G401 (cell line): ENCODE data around the gene ATP1A2. TPM values are rescaled to one million over a fixed set of nuclear protein-coding genes. Genes with fewer than 3 reads are reported as not detected.
"Not testable (repeated sequence)": the region's sequence is repeated elsewhere in the genome, so short reads cannot be mapped to it uniquely, and the experiment has no call there.

Source experiments
- DNase-seq: peaks from one replicate; pipeline ENCODE4 v3.0.0-alpha.2; 2015; ENCODE audit warnings: low spot score
- in situ Hi-C: cut with HindIII; loops from 2 replicates; pipeline ENCODE4 v1.10.0; 2016; ENCODE audit warnings: low sequenced_read_pairs, mixed read lengths
- total RNA-seq: library from RNA; depleted of rRNA; stranded (reverse); fragments of >200 nt; shearing (Covaris generic); gene quantifications from 2 replicates; pipeline ENCODE4 v1.2.3, GENCODE V29; 2014

Gene ATP1A2
- total RNA-seq, 1 experiment from 2014 or later, result not detected

- in situ Hi-C loops, result no loop called here
- DNase-seq, result peak; percentile 51
Observed at GRCh38 chr1:160097911-160098851, 17.4 kb upstream of the ATP1A2 start, which contains the start of gene IGSF8. TSS of gene IGSF8 (minus strand) at chr1:160098619. CDS start at chr1:160098472, 147 bp downstream.

GRCh38 chr1:160098852-160099561 is 16.6 kb upstream of the ATP1A2 start:
- in situ Hi-C loops, result no loop called here
- peak; percentile 99 for DNase-seq

- in situ Hi-C loops, result no loop called here
- no peak for DNase-seq
Observed at GRCh38 chr1:160099716-160100375, 15.7 kb upstream of the ATP1A2 start.

- DNase-seq, result peak; percentile 94
- in situ Hi-C loops, result no loop called here
Observed at GRCh38 chr1:160101037-160101716, 14.4 kb upstream of the ATP1A2 start.

- DNase-seq, result peak; percentile 48
- in situ Hi-C loops, result no loop called here
Observed at GRCh38 chr1:160101717-160102522, 13.6 kb upstream of the ATP1A2 start.

GRCh38 chr1:160103658-160104408 is 11.7 kb upstream of the ATP1A2 start:
- in situ Hi-C loops, result no loop called here
- peak; percentile 84 for DNase-seq

- DNase-seq, result no peak
- in situ Hi-C loops, result no loop called here
Observed at GRCh38 chr1:160104486-160104885, 11.1 kb upstream of the ATP1A2 start.

- no peak for DNase-seq
- in situ Hi-C loops, result no loop called here
Observed at GRCh38 chr1:160105155-160105554, 10.4 kb upstream of the ATP1A2 start.

- DNase-seq, result no peak
- in situ Hi-C loops, result no loop called here
Observed at GRCh38 chr1:160107512-160107911, 8.0 kb upstream of the ATP1A2 start.

GRCh38 chr1:160108888-160109662 is 6.5 kb upstream of the ATP1A2 start:
- in situ Hi-C loops, result no loop called here
- peak; percentile 39 for DNase-seq

GRCh38 chr1:160109686-160110085 is 5.9 kb upstream of the ATP1A2 start:
- in situ Hi-C loops, result no loop called here
- DNase-seq, result no peak

- DNase-seq, in situ Hi-C loops: not testable (repeated sequence)
Observed at GRCh38 chr1:160111462-160111861, 4.1 kb upstream of the ATP1A2 start.

GRCh38 chr1:160112357-160112756 is 3.2 kb upstream of the ATP1A2 start:
- in situ Hi-C loops, result no loop called here
- DNase-seq, result no peak

GRCh38 chr1:160113407-160113806 is 2.2 kb upstream of the ATP1A2 start:
- in situ Hi-C loops, result no loop called here
- no peak for DNase-seq

- no peak for DNase-seq
- in situ Hi-C loops, result no loop called here
Observed at GRCh38 chr1:160114085-160114484, 1.5 kb upstream of the ATP1A2 start.

- in situ Hi-C loops, result no loop called here
- peak; percentile 95 for DNase-seq
Observed at GRCh38 chr1:160116283-160117147, 956 bp downstream of the ATP1A2 start.
